ENCODE results near the gene GPR160. TPM values are rescaled to one million over a fixed set of nuclear protein-coding genes. Genes with fewer than 3 reads are reported as not detected.

Gene GPR160
- total and polyA plus RNA-seq, 10 of the 15 experiments (the other 5 are each of a cell fraction or from before 2014, with no cell fraction given): 1.2 to 57.7 (median 30.9) TPM

GRCh38 chr3:170023165-170023564 lies 14.6 kb upstream of the GPR160 start:
- DNase-seq (ENCODE audit: low read depth, low spot score) (no peak), ATAC-seq (no peak), FAIRE-seq (no peak)
- no TSS peak for BruUV-seq (replicated peaks)
- no peaks in the 10 kb centered on the region for H3K4me1 ChIP-seq (ENCODE audit: control insufficient read depth, insufficient read depth, low read length)
- ChIA-PET SMC1A (ENCODE audit: uncharacterized antibody, unreplicated experiment) (interaction anchor here (1.0 kb wide), 1 partner anchor 93 kb away, joined by 3 read pairs; no protein-coding TSS in a partner anchor), RAD21 (ENCODE audit: unreplicated experiment) (no interaction called here), CTCF (interaction anchor here (0.9 kb wide), 1 partner anchor 8 kb away, joined by 3 read pairs; no protein-coding TSS in a partner anchor), POLR2A (no interaction called here)
- TF ChIP-seq RFX5 (IDR thresholded peaks at IDR 0.05; ENCODE audit: low read depth, low read length) (no peak), TCF12 (IDR thresholded peaks at IDR 0.05; ENCODE audit: low read depth, low read length) (no peak), HSF1 (IDR thresholded peaks at IDR 0.05; ENCODE audit: low read depth, low read length) (no peak), ZBTB4 (CRISPR knock-in tag; IDR thresholded peaks at IDR 0.05) (no peak), CHD1 (IDR thresholded peaks at IDR 0.05; ENCODE audit: low read depth, low read length) (no peak), ELK1 (IDR thresholded peaks at IDR 0.05; ENCODE audit: low read depth, low read length) (no peak), CHD4 (IDR thresholded peaks at IDR 0.05) (no peak), NFYB (IDR thresholded peaks at IDR 0.05; ENCODE audit: insufficient read depth, low read depth, low read length) (no peak), BCL11A (IDR thresholded peaks at IDR 0.05; ENCODE audit: low read depth, low read length) (no peak), PRDM15 (CRISPR knock-in tag; IDR thresholded peaks at IDR 0.05) (no peak), MEF2A (IDR thresholded peaks at IDR 0.05; ENCODE audit: insufficient read depth, low read depth, low read length) (no peak), POLR2A (IDR thresholded peaks at IDR 0.05; ENCODE audit: low read depth, low read length) (no peak), ATF7 (IDR thresholded peaks at IDR 0.05; ENCODE audit: low read depth) (no peak), RAD21 (IDR thresholded peaks at IDR 0.05; ENCODE audit: insufficient read depth, low read depth, low read length) (no peak), SMARCA5 (IDR thresholded peaks at IDR 0.05) (no peak)
- H2AFZ ChIP-seq (ENCODE audit: control insufficient read depth, low read depth, low read length): no peak overlapping the region
- no peak overlapping the region for H3K4me2 ChIP-seq (ENCODE audit: control insufficient read depth, insufficient read depth)
- H3K4me3 ChIP-seq: no peak overlapping the region
- H3K9me3 ChIP-seq (replicated peaks; ENCODE audit: control insufficient read depth, insufficient read depth, low read length): no peaks in the 10 kb centered on the region
- H3K79me2 ChIP-seq (ENCODE audit: control insufficient read depth, insufficient read depth, low read length): no peaks in the 10 kb centered on the region
- no peaks in the 10 kb centered on the region for H3K36me3 ChIP-seq (ENCODE audit: control insufficient read depth in 2 of 2, insufficient read depth in 2 of 2, low read length in 1 of 2)
- in situ Hi-C loops (cut with MboI) (no loop called here), intact Hi-C loops (cut with micrococcal nuclease; ENCODE audit: unreplicated experiment) (no loop called here)
- no peaks in the 10 kb centered on the region for H4K20me1 ChIP-seq (ENCODE audit: control insufficient read depth, insufficient read depth)
- no peaks in the 10 kb centered on the region for H3K27me3 ChIP-seq (replicated peaks in 1 of 2; ENCODE audit: control insufficient read depth in 2 of 2, insufficient read depth in 2 of 2, low read length in 1 of 2)
- H3K27ac ChIP-seq (ENCODE audit: control insufficient read depth, insufficient read depth): no peak overlapping the region
- no peak overlapping the region for H3K9ac ChIP-seq (ENCODE audit: control insufficient read depth, insufficient read depth, low read length)
- 96% methylated on average over 1 of the region's 1 CpG for WGBS (ENCODE audit: insufficient coverage, insufficient replicate concordance, low lambda C conversion rate, missing lambda C conversion rate)
